ENCODE results near the gene TMEM86B.

- TF ChIP-seq ZNF335 (tag by site-specific recombination; conservative IDR thresholded peaks at IDR 0.05) (no peak), ZNF585B (tag by site-specific recombination; IDR thresholded peaks at IDR 0.05) (no peak), ZNF561 (tag by site-specific recombination; IDR thresholded peaks at IDR 0.05; ENCODE audit: borderline replicate concordance) (no peak), CTCF (tag by site-specific recombination; IDR thresholded peaks at IDR 0.05) (no peak), YY1 (tag by site-specific recombination; IDR thresholded peaks at IDR 0.05) (no peak), SETDB1 (IDR thresholded peaks at IDR 0.05; ENCODE audit: insufficient read length, low read length) (no peak), ZNF324 (tag by site-specific recombination; IDR thresholded peaks at IDR 0.05) (no peak), ZNF214 (tag by site-specific recombination; IDR thresholded peaks at IDR 0.05; ENCODE audit: borderline replicate concordance) (no peak), ZNF354C (tag by site-specific recombination; IDR thresholded peaks at IDR 0.05; ENCODE audit: borderline replicate concordance, low read depth) (no peak)
These were observed 39.9 kb downstream of the TMEM86B start for GRCh38 chr19:55188625-55189024.
